Prostate gland (tissue), 2 donors: ENCODE results near the gene FLRT1.

Source experiments
- CTCF ChIP-seq, 4 experiments: fragments of 200-600 bp in 2 of 4; fragments of 450-650 bp in 2 of 4; sonication (generic) in 2 of 4; IDR thresholded peaks; 1 replicate in 3 of 4; 2 replicates in 1 of 4; pipeline ENCODE4 v1.5.1; 2016 to 2019; ENCODE audit warnings: antibody characterized with exemption in 4 of 4, mild to moderate bottlenecking in 2 of 4, moderate library complexity in 2 of 4
- POLR2AphosphoS5 ChIP-seq: sonication (generic); formaldehyde crosslinking; IDR thresholded peaks from one replicate; pipeline ENCODE4 v1.6.1; 2017; ENCODE audit warnings: antibody characterized with exemption

- TF ChIP-seq CTCF (IDR thresholded peaks at IDR 0.05) (no peak), POLR2AphosphoS5 (no peak)
These were observed 6.1 kb downstream of the FLRT1 start for GRCh38 chr11:64041846-64042245.
